ENCODE data around the gene PITPNM3. TPM values are rescaled to one million over a fixed set of nuclear protein-coding genes. Genes with fewer than 3 reads are reported as not detected.

The PITPNM3 gene
- total RNA-seq, 2 donors from 2014 or later, result 5.3 to 7.9 TPM

GRCh38 chr17:6583411-6583810 lies 27.1 kb upstream of the PITPNM3 start:
- DNase-seq (ENCODE audit: low spot score), result no peak
- Histone ChIP-seq H3K9me3 (no peaks in the 10 kb centered on the region), H3K27me3 (replicated peaks; ENCODE audit: insufficient read depth) (no peaks in the 10 kb centered on the region), H3K4me1 (replicated peaks) (no peaks in the 10 kb centered on the region), H3K4me3 (no peak overlapping the region), H3K36me3 (no peaks in the 10 kb centered on the region), H3K27ac (no peak overlapping the region)
- no peak for TF ChIP-seq POLR2A (IDR thresholded peaks at IDR 0.05)
- TF ChIP-seq POLR2AphosphoS5 (IDR thresholded peaks at IDR 0.05), result no peak
- no peak for TF ChIP-seq CTCF (IDR thresholded peaks at IDR 0.05)
- intact Hi-C loops (cut with DNase I), result no loop called here
- over 99% methylated on average over 4 of the region's 4 CpGs for WGBS

GRCh38 chr17:6580625-6581024 lies 24.3 kb upstream of the PITPNM3 start:
- H3K36me3 ChIP-seq, result no peaks in the 10 kb centered on the region

GRCh38 chr17:6578491-6578890 lies 22.1 kb upstream of the PITPNM3 start:
- Histone ChIP-seq H3K9me3 (no peaks in the 10 kb centered on the region), H3K27ac (no peak overlapping the region), H3K4me3 (no peak overlapping the region), H3K36me3 (no peaks in the 10 kb centered on the region), H3K4me1 (replicated peaks) (no peaks in the 10 kb centered on the region), H3K27me3 (replicated peaks; ENCODE audit: insufficient read depth) (no peaks in the 10 kb centered on the region)
- TF ChIP-seq POLR2AphosphoS5 (IDR thresholded peaks at IDR 0.05) (no peak), POLR2A (IDR thresholded peaks at IDR 0.05) (no peak), CTCF (IDR thresholded peaks at IDR 0.05) (no peak)
- no peak for DNase-seq (ENCODE audit: low spot score)
- WGBS, result 80% methylated on average over 6 of the region's 6 CpGs
- intact Hi-C loops (cut with DNase I), result no loop called here

More at GRCh38 chr17:6580625-6581024, 24.3 kb upstream of the PITPNM3 start:
- no peaks in the 10 kb centered on the region for H3K9me3 ChIP-seq
- no peaks in the 10 kb centered on the region for H3K4me1 ChIP-seq (replicated peaks)
- no peak for DNase-seq (ENCODE audit: low spot score)
- no peak overlapping the region for H3K27ac ChIP-seq
- H3K27me3 ChIP-seq (replicated peaks; ENCODE audit: insufficient read depth), result no peaks in the 10 kb centered on the region
- H3K4me3 ChIP-seq, result no peak overlapping the region
- intact Hi-C loops (cut with DNase I), result no loop called here
- WGBS, result 86% methylated on average over 9 of the region's 9 CpGs
- TF ChIP-seq POLR2A (IDR thresholded peaks at IDR 0.05) (no peak), CTCF (IDR thresholded peaks at IDR 0.05) (no peak), POLR2AphosphoS5 (IDR thresholded peaks at IDR 0.05) (no peak)

GRCh38 chr17:6577686-6578263 lies 21.4 kb upstream of the PITPNM3 start:
- TF ChIP-seq POLR2A (IDR thresholded peaks at IDR 0.05) (no peak), CTCF (IDR thresholded peaks at IDR 0.05) (no peak), POLR2AphosphoS5 (IDR thresholded peaks at IDR 0.05) (no peak)
- intact Hi-C loops (cut with DNase I), result no loop called here

GRCh38 chr17:6576038-6576785 lies 19.9 kb upstream of the PITPNM3 start:
- Histone ChIP-seq H3K27ac (no peak overlapping the region), H3K27me3 (replicated peaks; ENCODE audit: insufficient read depth) (no peaks in the 10 kb centered on the region), H3K4me1 (replicated peaks) (no peaks in the 10 kb centered on the region), H3K36me3 (no peaks in the 10 kb centered on the region), H3K9me3 (no peaks in the 10 kb centered on the region), H3K4me3 (no peak overlapping the region)
- WGBS, result 92% methylated on average over 7 of the region's 7 CpGs
- DNase-seq (ENCODE audit: low spot score), result no peak
- intact Hi-C loops (cut with DNase I), result no loop called here
- TF ChIP-seq POLR2AphosphoS5 (IDR thresholded peaks at IDR 0.05) (no peak), CTCF (IDR thresholded peaks at IDR 0.05) (no peak), POLR2A (IDR thresholded peaks at IDR 0.05) (no peak)

More at GRCh38 chr17:6577686-6578263, 21.4 kb upstream of the PITPNM3 start:
- H3K27me3 ChIP-seq (replicated peaks; ENCODE audit: insufficient read depth), result no peaks in the 10 kb centered on the region
- 71% methylated on average over 7 of the region's 7 CpGs for WGBS
- H3K4me3 ChIP-seq, result no peak overlapping the region
- H3K36me3 ChIP-seq, result no peaks in the 10 kb centered on the region
- H3K4me1 ChIP-seq (replicated peaks), result no peaks in the 10 kb centered on the region
- DNase-seq (ENCODE audit: low spot score), result no peak
- H3K9me3 ChIP-seq, result no peaks in the 10 kb centered on the region
- no peak overlapping the region for H3K27ac ChIP-seq
